Spleen (tissue), 11 donors: ENCODE measurements around the gene SCIN. TPM values are rescaled to one million over a fixed set of nuclear protein-coding genes. Genes with fewer than 3 reads are reported as not detected.

Source experiments
- DNase-seq: peaks from one replicate; pipeline ENCODE4 v3.0.0-alpha.2; 2020
- H3K27ac ChIP-seq, 8 donors: fragments of 200-600 bp; sonication (generic) in 7 of 8; 1 replicate in 4 of 8; 2 replicates in 4 of 8; pipeline versions ENCODE4 v1.5.0 to v1.8.0; 2016 to 2021; ENCODE audit warnings: inconsistent platforms in 4 of 8, mild to moderate bottlenecking in 4 of 8, moderate library complexity in 1 of 8
- H3K27me3 ChIP-seq, 7 donors: fragments of 200-600 bp; sonication (generic) in 6 of 7; replicated peaks in 1 of 7; 1 replicate in 4 of 7; 2 replicates in 3 of 7; pipeline versions ENCODE4 v1.5.0 to v1.8.0; 2016 to 2021; ENCODE audit warnings: inconsistent platforms in 3 of 7, mild to moderate bottlenecking in 1 of 7
- H3K36me3 ChIP-seq, 6 donors: fragments of 200-600 bp; sonication (generic) in 5 of 6; 1 replicate in 4 of 6; 2 replicates in 2 of 6; pipeline versions ENCODE4 v1.5.0 to v1.8.0; 2016 to 2021; ENCODE audit warnings: inconsistent platforms in 2 of 6
- H3K4me1 ChIP-seq, 6 donors: fragments of 200-600 bp; sonication (generic) in 5 of 6; 1 replicate in 3 of 6; 2 replicates in 3 of 6; pipeline versions ENCODE4 v1.5.0 to v1.8.0; 2016 to 2021; ENCODE audit warnings: inconsistent platforms in 3 of 6
- H3K4me3 ChIP-seq, 8 donors: fragments of 200-600 bp; sonication (generic) in 7 of 8; 1 replicate in 4 of 8; 2 replicates in 4 of 8; pipeline versions ENCODE4 v1.5.0 to v1.8.0; 2016 to 2021; ENCODE audit warnings: inconsistent platforms in 4 of 8, mild to moderate bottlenecking in 4 of 8, moderate library complexity in 2 of 8
- H3K9me3 ChIP-seq, 8 donors: fragments of 200-600 bp; sonication (generic) in 7 of 8; 1 replicate in 4 of 8; 2 replicates in 4 of 8; pipeline versions ENCODE4 v1.5.0 to v1.8.0; 2016 to 2021; ENCODE audit warnings: inconsistent platforms in 4 of 8
- CTCF ChIP-seq, 11 experiments: fragments of 200-600 bp in 7 of 11; fragments of 450-650 bp in 4 of 11; sonication (generic) in 4 of 11; IDR thresholded peaks in 8 of 11; conservative IDR thresholded peaks in 3 of 11; 1 replicate in 7 of 11; 2 replicates in 4 of 11; pipeline versions ENCODE4 v1.4.0 to v1.8.0; 2016 to 2021; ENCODE audit warnings: antibody characterized with exemption in 11 of 11, inconsistent platforms in 4 of 11, mild to moderate bottlenecking in 1 of 11
- POLR2A ChIP-seq, 3 donors: fragments of 450-650 bp; IDR thresholded peaks; one replicate each; pipeline ENCODE4 v1.5.1; 2017; ENCODE audit warnings: antibody characterized with exemption in 3 of 3, mild to moderate bottlenecking in 1 of 3
- POLR2AphosphoS5 ChIP-seq, 3 donors: sonication (generic); formaldehyde crosslinking; IDR thresholded peaks; one replicate each; pipeline ENCODE4 v1.5.1; 2017; ENCODE audit warnings: antibody characterized with exemption in 3 of 3
- WGBS, 5 donors: extraction: QIAGEN DNeasy Blood & Tissue Kit in 3 of 5; methylation state at CpG; one replicate each; pipeline versions ENCODE4 v1.1.5 to v1.1.7; 2013 to 2018; 5-methylcytosine and 5-hydroxymethylcytosine counted together
- intact Hi-C: fragments of 100-400 bp; cut with DNase I; formaldehyde crosslinking; loops from one replicate; pipeline ENCODE4 v1.15.0; 2023; ENCODE audit warnings: low total_unique reads
- polyA plus RNA-seq, 3 donors: library from polyadenylated mRNA; stranded (reverse); fragments of 200-250 nt; gene quantifications; one replicate each; pipeline ENCODE4 v1.2.1, GENCODE V29; 2013
- total RNA-seq, 7 donors: library from RNA; depleted of rRNA in 3 of 7; stranded (reverse); fragments of >200 nt in 3 of 7; fragmentation: NEBNext Ultra II Directional in 4 of 7; extraction: Animal tissue kit (Norgen Biotek cat#: 25700) in 4 of 7; gene quantifications; one replicate each; pipeline versions ENCODE4 v1.1.0 to v1.2.1, GENCODE V29; 2016 to 2021
- donor health status: healthy with polysubstance abuse.
- donor health status: DM: no; HTN: no; CAD: no; lungs with moderate emphysema.
- donor health status: DM: no; HTN: no; CAD: no.
- donor health status: Bipolar disorder and iron deficiency.
- donor health status: healthy.
- donor health status: DM: no; HTN: no; CAD: no.
- donor health status: DM: yes; HTN: yes; CAD: no.

SCIN gene
- total and polyA plus RNA-seq, 10 donors, result 0.07 to 1.4 (median 0.27) TPM; not detected in 1

GRCh38 chr7:12694817-12695216 is 124.3 kb downstream of the SCIN start:
- no peak for DNase-seq
- intact Hi-C loops, result no loop called here
- Histone ChIP-seq H3K36me3 (no peaks in the 10 kb centered on the region), H3K9me3 (no peaks in the 10 kb centered on the region), H3K27ac (no peak overlapping the region), H3K4me3 (no peak overlapping the region), H3K27me3 (no peaks in the 10 kb centered on the region), H3K4me1 (peaks cover 0 to 35% (median 6%) of the 10 kb centered on the region in 6 donors)
- WGBS, 5 donors, result 24 to 71% (median 58%) methylated on average over 1 of the region's 1 CpG
- TF ChIP-seq POLR2A (IDR thresholded peaks at IDR 0.05) (no peak), POLR2AphosphoS5 (IDR thresholded peaks at IDR 0.05) (no peak)

GRCh38 chr7:12695965-12696364 is 125.4 kb downstream of the SCIN start:
- Histone ChIP-seq H3K4me3 (no peak overlapping the region), H3K9me3 (peaks cover 0 to 6% (median 2%) of the 10 kb centered on the region in 8 donors), H3K36me3 (no peaks in the 10 kb centered on the region), H3K27ac (no peak overlapping the region), H3K27me3 (no peaks in the 10 kb centered on the region), H3K4me1 (peaks cover 0 to 26% (median 6%) of the 10 kb centered on the region in 6 donors)
- no peak for DNase-seq
- TF ChIP-seq POLR2AphosphoS5 (IDR thresholded peaks at IDR 0.05) (no peak), CTCF (IDR thresholded peaks at IDR 0.05 in 8 of 11, conservative IDR thresholded peaks at IDR 0.05 in 3 of 11) (no peak), POLR2A (IDR thresholded peaks at IDR 0.05) (no peak)
- intact Hi-C loops, result no loop called here
- 74 to 94% (median 86%) methylated on average over 1 of the region's 1 CpG for WGBS, 5 donors

GRCh38 chr7:12699299-12699698 is 128.8 kb downstream of the SCIN start:
- H3K27ac ChIP-seq, result no peak overlapping the region

GRCh38 chr7:12701433-12701832 is 130.9 kb downstream of the SCIN start:
- DNase-seq, result no peak
- Histone ChIP-seq H3K4me3 (no peak overlapping the region), H3K36me3 (no peaks in the 10 kb centered on the region), H3K9me3 (peaks cover 0 to 20% (median 14%) of the 10 kb centered on the region in 8 donors), H3K4me1 (no peaks in the 10 kb centered on the region), H3K27me3 (no peaks in the 10 kb centered on the region), H3K27ac (no peak overlapping the region)
- intact Hi-C loops, result no loop called here
- 76 to 84% (median 79%) methylated on average over 2 of the region's 2 CpGs for WGBS, 5 donors
- no peak for TF ChIP-seq POLR2AphosphoS5 (IDR thresholded peaks at IDR 0.05)
- no peak for TF ChIP-seq POLR2A (IDR thresholded peaks at IDR 0.05)
- TF ChIP-seq CTCF (IDR thresholded peaks at IDR 0.05 in 8 of 11, conservative IDR thresholded peaks at IDR 0.05 in 3 of 11), result no peak

More at GRCh38 chr7:12699299-12699698, 128.8 kb downstream of the SCIN start:
- intact Hi-C loops, result no loop called here
- H3K36me3 ChIP-seq, result no peaks in the 10 kb centered on the region
- TF ChIP-seq POLR2AphosphoS5 (IDR thresholded peaks at IDR 0.05) (no peak), POLR2A (IDR thresholded peaks at IDR 0.05) (no peak), CTCF (IDR thresholded peaks at IDR 0.05 in 8 of 11, conservative IDR thresholded peaks at IDR 0.05 in 3 of 11) (no peak)
- no peaks in the 10 kb centered on the region for H3K4me1 ChIP-seq
- no peak overlapping the region for H3K4me3 ChIP-seq
- peaks cover 0 to 20% (median 14%) of the 10 kb centered on the region in 8 donors for H3K9me3 ChIP-seq
- no peaks in the 10 kb centered on the region for H3K27me3 ChIP-seq
- 91 to 95% (median 94%) methylated on average over 10 of the region's 10 CpGs for WGBS, 5 donors
- DNase-seq, result no peak

DNA sequence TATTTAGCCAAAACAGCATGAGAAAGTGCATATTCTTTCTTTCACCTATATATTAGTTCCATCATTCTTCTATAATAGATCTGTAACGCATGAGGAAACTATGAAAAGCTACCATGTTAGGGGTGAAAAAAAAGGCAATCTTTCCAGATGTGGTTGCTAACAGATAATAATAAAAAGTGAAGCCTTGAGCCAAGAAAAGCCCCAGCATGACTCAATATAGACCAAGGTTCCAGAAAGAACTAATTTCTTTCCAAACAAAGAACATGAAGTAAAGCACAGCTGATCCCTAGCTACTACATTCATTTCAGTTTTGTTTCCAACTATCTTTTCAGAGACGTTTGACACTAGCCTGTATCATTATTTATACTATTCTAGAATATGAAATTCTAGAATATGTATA is 133.4 kb downstream of the SCIN start:
- no peak for TF ChIP-seq POLR2AphosphoS5 (IDR thresholded peaks at IDR 0.05)
- no peak for TF ChIP-seq CTCF (IDR thresholded peaks at IDR 0.05 in 8 of 11, conservative IDR thresholded peaks at IDR 0.05 in 3 of 11)
- TF ChIP-seq POLR2A (IDR thresholded peaks at IDR 0.05), result no peak
- H3K27me3 ChIP-seq, result no peaks in the 10 kb centered on the region
- H3K36me3 ChIP-seq, result no peaks in the 10 kb centered on the region
- intact Hi-C loops, result no loop called here
- peaks cover 0 to 20% (median 14%) of the 10 kb centered on the region in 8 donors for H3K9me3 ChIP-seq
- H3K4me3 ChIP-seq, result no peak overlapping the region
- no peaks in the 10 kb centered on the region for H3K4me1 ChIP-seq
- 67 to 95% (median 89%) methylated on average over 2 of the region's 2 CpGs for WGBS, 5 donors
- no peak for DNase-seq
- no peak overlapping the region for H3K27ac ChIP-seq
